ENCODE results near the gene SFI1. TPM values are rescaled to one million over a fixed set of nuclear protein-coding genes. Genes with fewer than 3 reads are reported as not detected.

The SFI1 gene
- total RNA-seq, 2 donors from 2014 or later, result 42.0 to 52.6 TPM

DNA sequence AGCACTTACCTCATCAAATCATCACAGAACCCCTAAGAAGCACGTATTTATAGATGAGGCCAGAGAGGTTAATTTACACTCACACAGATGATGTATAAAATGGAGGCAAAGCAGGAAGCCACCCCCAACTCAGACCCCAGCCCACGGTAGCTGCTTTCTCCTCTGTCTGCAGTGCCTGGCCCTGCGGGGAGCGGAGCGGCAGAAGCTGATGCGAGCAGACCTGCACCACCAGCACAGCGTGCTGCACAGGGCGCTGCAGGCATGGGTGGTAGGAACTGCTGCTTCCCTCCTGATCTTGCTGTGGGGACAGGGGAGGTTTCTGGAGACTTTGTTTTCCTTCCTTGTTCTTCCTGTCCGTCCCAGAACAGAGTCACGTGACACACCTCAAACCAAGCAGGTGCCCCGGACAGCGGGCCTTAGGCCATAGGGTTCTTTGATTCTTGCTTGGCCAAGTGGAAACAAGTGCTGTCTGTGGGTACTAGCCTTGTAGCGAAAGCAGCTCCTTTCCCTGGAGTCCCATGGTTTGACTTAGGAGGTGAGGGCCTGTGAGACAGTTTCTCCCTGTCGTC lies 107.9 kb downstream of the SFI1 start:
- no peak for TF ChIP-seq CTCF (conservative IDR thresholded peaks at IDR 0.05)
- Histone ChIP-seq H3K36me3 (ENCODE audit: control insufficient read depth, insufficient read depth, low read length) (no peaks in the 10 kb centered on the region), H3K9ac (ENCODE audit: extremely low read depth, low read length, poor library complexity, severe bottlenecking) (no peak overlapping the region), H3K27ac (ENCODE audit: low read depth, low read length) (no peak overlapping the region), H3K27me3 (ENCODE audit: control insufficient read depth, insufficient read depth, low read length, poor library complexity, severe bottlenecking) (no peaks in the 10 kb centered on the region), H3K9me3 (ENCODE audit: control insufficient read depth, low read length) (no peaks in the 10 kb centered on the region), H3K4me3 (ENCODE audit: low read length) (no peak overlapping the region), H3K4me1 (ENCODE audit: control insufficient read depth, insufficient read depth, low read length) (no peaks in the 10 kb centered on the region)
- no peaks in the 10 kb centered on the region for H3K4me1 Mint-ChIP-seq
- peaks cover 2% of the 10 kb centered on the region for H3K36me3 Mint-ChIP-seq (ENCODE audit: low read depth)
- no peak overlapping the region for H3K27ac Mint-ChIP-seq
- no peak overlapping the region for H3K4me3 Mint-ChIP-seq
- 94 to 95% methylated on average over 5 to 14 of the region's 14 CpGs for WGBS, 2 experiments (ENCODE audit: insufficient coverage in 1 of 2, insufficient read length in 1 of 2)
- no peak for DNase-seq
- H3K9me3 Mint-ChIP-seq, result no peaks in the 10 kb centered on the region
- H3K27me3 Mint-ChIP-seq (ENCODE audit: insufficient read depth), result no peaks in the 10 kb centered on the region

DNA sequence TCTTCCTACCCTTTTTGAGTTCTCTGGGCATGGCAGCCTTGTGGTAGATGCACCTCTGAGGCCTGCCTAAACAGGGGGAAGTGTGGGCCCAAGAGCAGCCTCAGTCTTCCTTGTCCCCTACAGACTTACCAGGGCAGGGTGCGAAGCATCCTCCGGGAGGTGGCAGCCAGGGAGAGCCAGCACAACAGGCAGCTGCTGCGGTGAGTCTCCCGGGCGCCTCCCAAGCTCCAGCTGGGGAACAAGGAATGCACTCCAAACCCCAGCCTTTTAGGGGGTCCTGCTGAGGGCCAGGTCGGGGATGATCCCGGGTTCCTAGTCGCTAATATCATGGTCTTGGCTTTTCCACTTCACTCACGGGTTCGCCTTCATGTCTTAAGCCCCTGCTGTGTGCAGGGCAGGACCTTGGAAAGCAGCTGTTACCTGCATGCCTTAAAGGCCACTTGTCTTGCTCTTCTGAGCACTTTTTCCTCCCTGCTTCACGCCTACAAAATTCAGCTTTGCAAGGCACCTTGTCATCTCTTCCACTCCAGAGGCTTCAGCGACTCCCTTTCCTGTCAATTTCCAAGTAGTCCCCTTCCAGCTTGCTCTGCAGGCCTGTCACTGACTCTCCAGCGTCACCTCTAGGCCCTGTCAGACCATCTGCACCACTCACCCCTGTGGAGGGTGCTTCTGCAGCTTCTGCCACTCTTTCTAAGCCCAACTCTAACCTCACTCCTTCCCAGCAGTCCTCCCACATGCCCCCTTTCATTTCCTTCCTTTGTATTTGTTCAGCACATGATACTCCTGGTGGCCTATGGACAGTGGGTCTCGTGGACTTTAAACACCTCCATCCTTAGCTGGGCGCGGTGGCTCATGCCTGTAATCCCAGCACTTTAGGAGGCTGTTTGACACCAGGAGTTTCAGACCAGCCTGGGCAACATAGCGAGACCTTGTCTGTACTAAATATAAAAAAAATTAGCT lies 108.7 kb downstream of the SFI1 start:
- TF ChIP-seq CTCF (conservative IDR thresholded peaks at IDR 0.05), result no peak
- H3K4me3 ChIP-seq (ENCODE audit: low read length), result no peak overlapping the region
- H3K9ac ChIP-seq (ENCODE audit: extremely low read depth, low read length, poor library complexity, severe bottlenecking), result no peak overlapping the region
- H3K4me1 ChIP-seq (ENCODE audit: control insufficient read depth, insufficient read depth, low read length), result no peaks in the 10 kb centered on the region
- Mint-ChIP-seq H3K36me3 (ENCODE audit: low read depth) (peaks cover 2% of the 10 kb centered on the region), H3K27ac (no peak overlapping the region), H3K4me3 (no peak overlapping the region), H3K4me1 (no peaks in the 10 kb centered on the region), H3K27me3 (ENCODE audit: insufficient read depth) (no peaks in the 10 kb centered on the region), H3K9me3 (no peaks in the 10 kb centered on the region)
- DNase-seq, result peak; percentile 59
- no peaks in the 10 kb centered on the region for H3K27me3 ChIP-seq (ENCODE audit: control insufficient read depth, insufficient read depth, low read length, poor library complexity, severe bottlenecking)
- WGBS, 2 experiments (ENCODE audit: insufficient coverage in 1 of 2, insufficient read length in 1 of 2), result 88 to 90% methylated on average over 15 to 17 of the region's 17 CpGs
- H3K27ac ChIP-seq (ENCODE audit: low read depth, low read length), result no peak overlapping the region
- H3K36me3 ChIP-seq (ENCODE audit: control insufficient read depth, insufficient read depth, low read length), result no peaks in the 10 kb centered on the region
- H3K9me3 ChIP-seq (ENCODE audit: control insufficient read depth, low read length), result no peaks in the 10 kb centered on the region

GRCh38 chr22:31605851-31606585 lies 109.7 kb downstream of the SFI1 start:
- no peak for TF ChIP-seq CTCF (conservative IDR thresholded peaks at IDR 0.05)
- H3K4me3 ChIP-seq (ENCODE audit: low read length), result no peak overlapping the region
- no peak overlapping the region for H3K27ac Mint-ChIP-seq
- peaks cover 2% of the 10 kb centered on the region for H3K36me3 Mint-ChIP-seq (ENCODE audit: low read depth)
- no peak for DNase-seq
- no peaks in the 10 kb centered on the region for H3K9me3 Mint-ChIP-seq
- H3K27me3 Mint-ChIP-seq (ENCODE audit: insufficient read depth), result no peaks in the 10 kb centered on the region
- WGBS, 2 experiments (ENCODE audit: insufficient coverage in 1 of 2, insufficient read length in 1 of 2), result 91 to 94% methylated on average over 2 to 9 of the region's 9 CpGs
- H3K36me3 ChIP-seq (ENCODE audit: control insufficient read depth, insufficient read depth, low read length), result no peaks in the 10 kb centered on the region
- H3K27me3 ChIP-seq (ENCODE audit: control insufficient read depth, insufficient read depth, low read length, poor library complexity, severe bottlenecking), result no peaks in the 10 kb centered on the region
- no peak overlapping the region for H3K4me3 Mint-ChIP-seq
- H3K4me1 ChIP-seq (ENCODE audit: control insufficient read depth, insufficient read depth, low read length), result no peaks in the 10 kb centered on the region
- H3K9me3 ChIP-seq (ENCODE audit: control insufficient read depth, low read length), result no peaks in the 10 kb centered on the region
- H3K9ac ChIP-seq (ENCODE audit: extremely low read depth, low read length, poor library complexity, severe bottlenecking), result no peak overlapping the region
- H3K27ac ChIP-seq (ENCODE audit: low read depth, low read length), result no peak overlapping the region
- H3K4me1 Mint-ChIP-seq, result no peaks in the 10 kb centered on the region
